ENCODE data around the gene NUMBL. TPM values are rescaled to one million over a fixed set of nuclear protein-coding genes. Genes with fewer than 3 reads are reported as not detected.

Gene NUMBL
- total RNA-seq, 2 experiments from 2014 or later: 6.2 to 9.2 TPM

- H3K4me3 Mint-ChIP-seq: no peak overlapping the region
- DNase-seq: no peak
- CTCF ChIA-PET: no interaction called here
These were observed 3.4 kb downstream of the NUMBL start for GRCh38 chr19:40686882-40687524.

GRCh38 chr19:40685563-40685962, 4.9 kb downstream of the NUMBL start:
- intact Hi-C loops (cut with micrococcal nuclease): no loop called here
- Mint-ChIP-seq H3K4me1 (ENCODE audit: low read depth) (no peaks in the 10 kb centered on the region), H3K27me3 (ENCODE audit: low read depth) (no peaks in the 10 kb centered on the region), H3K4me3 (no peak overlapping the region), H3K36me3 (ENCODE audit: low read depth) (peaks cover 13% of the 10 kb centered on the region), H3K9me3 (no peaks in the 10 kb centered on the region), H3K27ac (no peak overlapping the region)
- DNase-seq: no peak
- CTCF ChIA-PET: no interaction called here

More at GRCh38 chr19:40686882-40687524, 3.4 kb downstream of the NUMBL start:
- H3K27ac Mint-ChIP-seq: no peak overlapping the region
- peaks cover 7% of the 10 kb centered on the region for H3K4me1 Mint-ChIP-seq (ENCODE audit: low read depth)
- H3K36me3 Mint-ChIP-seq (ENCODE audit: low read depth): peaks cover 8% of the 10 kb centered on the region
- H3K27me3 Mint-ChIP-seq (ENCODE audit: low read depth): no peaks in the 10 kb centered on the region
- H3K9me3 Mint-ChIP-seq: no peaks in the 10 kb centered on the region
- intact Hi-C loops (cut with micrococcal nuclease): no loop called here

DNA sequence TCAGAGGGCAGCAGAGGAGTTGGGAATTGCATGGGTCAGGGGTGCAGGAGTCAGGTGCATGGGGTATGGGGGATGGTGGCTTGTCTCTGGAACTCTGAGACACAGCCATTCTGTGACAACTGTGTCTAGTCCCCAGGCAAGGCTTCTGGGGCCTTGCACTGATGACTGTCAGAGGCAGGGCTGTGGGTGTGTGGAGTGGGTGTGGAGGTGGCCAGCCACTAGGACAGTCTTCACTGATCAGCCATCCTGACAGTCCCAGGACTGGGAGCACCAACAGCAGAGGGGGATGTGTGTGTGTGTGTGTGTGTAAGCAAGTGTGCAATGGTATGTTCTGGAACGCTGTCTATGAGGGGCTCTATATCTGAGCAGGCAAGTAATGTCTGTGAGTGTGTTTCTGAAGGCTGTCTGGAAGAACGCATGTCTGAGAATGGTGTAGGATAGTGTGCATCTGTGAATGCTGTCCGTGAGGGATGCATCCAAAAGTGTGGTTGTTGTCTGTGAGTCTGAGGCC, 5.4 kb downstream of the NUMBL start:
- peaks cover 13% of the 10 kb centered on the region for H3K36me3 Mint-ChIP-seq (ENCODE audit: low read depth)

GRCh38 chr19:40684280-40684679, 6.2 kb downstream of the NUMBL start:
- CTCF ChIA-PET: no interaction called here

More for the DNA sequence above, 5.4 kb downstream of the NUMBL start:
- H3K27ac Mint-ChIP-seq: no peak overlapping the region
- no peaks in the 10 kb centered on the region for H3K9me3 Mint-ChIP-seq
- no peaks in the 10 kb centered on the region for H3K27me3 Mint-ChIP-seq (ENCODE audit: low read depth)
- CTCF ChIA-PET: no interaction called here
- no peaks in the 10 kb centered on the region for H3K4me1 Mint-ChIP-seq (ENCODE audit: low read depth)
- H3K4me3 Mint-ChIP-seq: no peak overlapping the region
- no peak for DNase-seq
- intact Hi-C loops (cut with micrococcal nuclease): no loop called here

DNA sequence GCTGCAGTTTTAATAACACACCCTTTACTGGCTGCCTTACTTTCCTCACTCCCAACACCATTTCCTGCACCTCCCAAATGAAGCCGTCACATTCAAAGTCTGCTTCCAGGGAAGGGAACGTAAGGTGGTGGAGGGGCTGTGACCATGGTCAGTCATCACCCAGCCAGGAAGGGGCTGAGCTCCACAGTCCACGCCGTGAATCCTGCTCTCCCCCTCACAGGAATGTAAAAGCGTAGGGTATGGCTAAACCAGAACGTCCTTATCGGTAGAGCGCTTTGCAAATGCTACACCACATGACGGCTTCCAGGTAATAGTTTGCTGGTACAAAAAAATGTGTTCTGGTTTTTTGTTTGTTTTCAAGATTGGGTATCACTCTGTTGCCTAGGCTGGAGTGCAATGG, 7.0 kb downstream of the NUMBL start:
- no peak overlapping the region for H3K4me3 Mint-ChIP-seq
- H3K27me3 Mint-ChIP-seq (ENCODE audit: low read depth): no peaks in the 10 kb centered on the region
- no peaks in the 10 kb centered on the region for H3K4me1 Mint-ChIP-seq (ENCODE audit: low read depth)
- CTCF ChIA-PET: interaction anchor here (0.6 kb wide), 1 partner anchor 49 kb away, joined by 4 read pairs; no protein-coding TSS in a partner anchor
- intact Hi-C loops (cut with micrococcal nuclease): no loop called here
- H3K27ac Mint-ChIP-seq: no peak overlapping the region
- no peak for DNase-seq
- H3K9me3 Mint-ChIP-seq: no peaks in the 10 kb centered on the region
- H3K36me3 Mint-ChIP-seq (ENCODE audit: low read depth): peaks cover 18% of the 10 kb centered on the region

More at GRCh38 chr19:40684280-40684679, 6.2 kb downstream of the NUMBL start:
- no peak overlapping the region for H3K4me3 Mint-ChIP-seq
- DNase-seq: no peak
- no peak overlapping the region for H3K27ac Mint-ChIP-seq
- H3K36me3 Mint-ChIP-seq (ENCODE audit: low read depth): peaks cover 16% of the 10 kb centered on the region
- H3K9me3 Mint-ChIP-seq: no peaks in the 10 kb centered on the region
- intact Hi-C loops (cut with micrococcal nuclease): no loop called here
- H3K4me1 Mint-ChIP-seq (ENCODE audit: low read depth): no peaks in the 10 kb centered on the region
- H3K27me3 Mint-ChIP-seq (ENCODE audit: low read depth): no peaks in the 10 kb centered on the region

DNA sequence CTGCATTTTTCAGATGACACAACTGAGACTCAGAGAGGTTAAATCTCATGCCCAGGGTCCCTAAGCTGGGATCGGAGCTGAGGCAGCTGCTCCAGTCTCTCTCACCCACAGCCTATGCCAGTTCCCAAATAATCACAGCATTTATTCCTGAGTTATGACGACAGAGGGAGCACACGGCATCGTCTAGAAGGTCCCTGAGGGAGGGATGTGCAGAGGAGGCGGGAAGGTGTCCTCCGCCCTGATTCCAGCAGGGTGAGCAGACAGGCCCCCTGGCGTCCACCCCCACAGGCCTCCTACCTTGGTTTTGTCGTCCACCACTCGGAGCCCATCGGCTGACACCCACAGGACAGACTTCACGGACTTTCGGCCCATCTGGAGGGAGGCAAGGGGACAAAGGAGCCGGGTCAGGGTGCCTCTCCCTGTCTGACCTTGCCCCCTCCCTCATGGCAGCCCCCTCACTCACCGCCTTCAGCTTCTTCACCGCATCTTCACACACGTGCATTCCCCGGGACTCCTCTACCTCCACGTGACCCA, 8.0 kb downstream of the NUMBL start:
- H3K4me1 Mint-ChIP-seq (ENCODE audit: low read depth): no peaks in the 10 kb centered on the region
- peaks cover 24% of the 10 kb centered on the region for H3K36me3 Mint-ChIP-seq (ENCODE audit: low read depth)
- CTCF ChIA-PET: no interaction called here
- no peak for DNase-seq
- H3K4me3 Mint-ChIP-seq: no peak overlapping the region
- intact Hi-C loops (cut with micrococcal nuclease): no loop called here
- H3K27me3 Mint-ChIP-seq (ENCODE audit: low read depth): no peaks in the 10 kb centered on the region
- H3K27ac Mint-ChIP-seq: no peak overlapping the region
- H3K9me3 Mint-ChIP-seq: no peaks in the 10 kb centered on the region

DNA sequence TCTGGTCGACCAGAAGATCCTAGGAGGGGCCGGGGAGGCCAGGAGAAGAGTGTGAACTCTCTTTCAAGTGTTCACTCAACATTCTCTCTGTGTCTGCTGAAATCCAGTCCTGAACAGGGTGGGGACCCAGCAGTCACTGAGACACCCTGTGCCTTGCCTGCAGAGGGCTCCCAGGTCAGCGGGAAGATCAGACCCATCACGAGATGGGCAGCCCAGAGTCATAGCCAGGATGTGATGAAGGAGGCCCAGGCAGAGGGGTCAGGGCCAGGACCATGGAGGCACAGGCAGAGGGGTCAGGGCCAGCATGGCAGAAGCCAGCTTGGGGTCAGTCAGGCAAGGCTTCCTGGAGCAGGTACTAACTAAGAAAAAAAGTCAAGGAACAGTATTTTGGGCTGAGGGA, 9.4 kb downstream of the NUMBL start:
- H3K27me3 Mint-ChIP-seq (ENCODE audit: low read depth): no peaks in the 10 kb centered on the region
- intact Hi-C loops (cut with micrococcal nuclease): no loop called here
- H3K36me3 Mint-ChIP-seq (ENCODE audit: low read depth): peaks cover 23% of the 10 kb centered on the region
- H3K27ac Mint-ChIP-seq: no peak overlapping the region
- CTCF ChIA-PET: interaction anchor here (1.2 kb wide), 1 partner anchor 65 kb away, joined by 4 read pairs; no protein-coding TSS in a partner anchor
- H3K4me1 Mint-ChIP-seq (ENCODE audit: low read depth): no peaks in the 10 kb centered on the region
- no peak for DNase-seq
- H3K9me3 Mint-ChIP-seq: no peaks in the 10 kb centered on the region
- H3K4me3 Mint-ChIP-seq: no peak overlapping the region

- peaks cover 17% of the 10 kb centered on the region for H3K36me3 Mint-ChIP-seq (ENCODE audit: low read depth)
- no peak for DNase-seq
- no peak overlapping the region for H3K4me3 Mint-ChIP-seq
- no peaks in the 10 kb centered on the region for H3K27me3 Mint-ChIP-seq (ENCODE audit: low read depth)
- intact Hi-C loops (cut with micrococcal nuclease): no loop called here
- H3K27ac Mint-ChIP-seq: no peak overlapping the region
- H3K4me1 Mint-ChIP-seq (ENCODE audit: low read depth): no peaks in the 10 kb centered on the region
- CTCF ChIA-PET: no interaction called here
- no peaks in the 10 kb centered on the region for H3K9me3 Mint-ChIP-seq
These were observed 13.3 kb downstream of the NUMBL start for GRCh38 chr19:40677156-40677555.

DNA sequence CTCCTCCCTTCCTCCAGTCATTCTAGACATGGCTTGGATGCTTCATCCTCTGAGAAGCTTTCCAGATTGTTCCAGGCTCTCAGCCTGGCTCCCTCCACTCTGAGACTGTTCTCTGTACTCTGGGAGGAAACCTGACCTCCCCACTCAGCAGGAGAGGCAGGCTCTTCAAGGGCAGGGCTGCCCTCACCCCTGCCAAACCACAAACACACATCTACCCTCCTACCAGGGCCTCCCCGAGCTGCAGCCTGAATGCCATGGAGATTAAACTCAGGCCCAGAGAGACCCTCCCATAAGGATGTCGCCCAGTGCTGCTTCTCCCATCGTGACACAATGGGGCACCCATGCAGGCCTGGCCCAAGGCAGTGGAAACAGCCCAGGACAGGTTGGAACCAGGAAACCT, 16.2 kb downstream of the NUMBL start:
- Mint-ChIP-seq H3K4me3 (no peak overlapping the region), H3K27me3 (ENCODE audit: low read depth) (no peaks in the 10 kb centered on the region), H3K4me1 (ENCODE audit: low read depth) (no peaks in the 10 kb centered on the region), H3K36me3 (ENCODE audit: low read depth) (peaks cover 17% of the 10 kb centered on the region), H3K27ac (no peak overlapping the region), H3K9me3 (peaks cover 4% of the 10 kb centered on the region)
- DNase-seq: no peak
- intact Hi-C loops (cut with micrococcal nuclease): no loop called here
- CTCF ChIA-PET: interaction anchor here (1.2 kb wide), 1 partner anchor 11 kb away, joined by 3 read pairs; no protein-coding TSS in a partner anchor

DNA sequence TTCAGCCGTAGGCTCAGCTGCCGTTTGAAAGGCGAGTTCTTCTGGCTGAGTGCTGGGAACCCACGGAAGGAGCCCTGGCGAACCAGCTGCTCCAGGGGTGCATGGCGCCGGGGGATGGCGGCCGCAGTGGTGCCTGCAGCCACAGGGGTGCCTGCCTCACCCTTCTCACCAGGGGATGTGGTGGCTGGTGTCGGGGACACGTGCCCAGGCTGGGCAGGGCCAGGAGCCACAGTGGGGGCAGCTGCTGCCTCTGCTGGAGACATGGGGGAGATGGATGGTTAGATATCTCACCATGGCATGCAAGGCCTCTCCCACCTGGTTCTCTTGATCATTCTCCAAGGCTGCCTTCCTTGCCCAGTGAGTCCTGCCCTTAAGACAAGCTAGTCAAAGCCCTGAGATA, 17.1 kb downstream of the NUMBL start:
- no peak overlapping the region for H3K4me3 Mint-ChIP-seq
- no peaks in the 10 kb centered on the region for H3K4me1 Mint-ChIP-seq (ENCODE audit: low read depth)
- CTCF ChIA-PET: interaction anchor here (1.2 kb wide), 1 partner anchor 10 kb away, joined by 3 read pairs; no protein-coding TSS in a partner anchor
- peaks cover 24% of the 10 kb centered on the region for H3K36me3 Mint-ChIP-seq (ENCODE audit: low read depth)
- no peak overlapping the region for H3K27ac Mint-ChIP-seq
- H3K9me3 Mint-ChIP-seq: peaks cover 4% of the 10 kb centered on the region
- H3K27me3 Mint-ChIP-seq (ENCODE audit: low read depth): no peaks in the 10 kb centered on the region
- intact Hi-C loops (cut with micrococcal nuclease): no loop called here
- DNase-seq: no peak

DNA sequence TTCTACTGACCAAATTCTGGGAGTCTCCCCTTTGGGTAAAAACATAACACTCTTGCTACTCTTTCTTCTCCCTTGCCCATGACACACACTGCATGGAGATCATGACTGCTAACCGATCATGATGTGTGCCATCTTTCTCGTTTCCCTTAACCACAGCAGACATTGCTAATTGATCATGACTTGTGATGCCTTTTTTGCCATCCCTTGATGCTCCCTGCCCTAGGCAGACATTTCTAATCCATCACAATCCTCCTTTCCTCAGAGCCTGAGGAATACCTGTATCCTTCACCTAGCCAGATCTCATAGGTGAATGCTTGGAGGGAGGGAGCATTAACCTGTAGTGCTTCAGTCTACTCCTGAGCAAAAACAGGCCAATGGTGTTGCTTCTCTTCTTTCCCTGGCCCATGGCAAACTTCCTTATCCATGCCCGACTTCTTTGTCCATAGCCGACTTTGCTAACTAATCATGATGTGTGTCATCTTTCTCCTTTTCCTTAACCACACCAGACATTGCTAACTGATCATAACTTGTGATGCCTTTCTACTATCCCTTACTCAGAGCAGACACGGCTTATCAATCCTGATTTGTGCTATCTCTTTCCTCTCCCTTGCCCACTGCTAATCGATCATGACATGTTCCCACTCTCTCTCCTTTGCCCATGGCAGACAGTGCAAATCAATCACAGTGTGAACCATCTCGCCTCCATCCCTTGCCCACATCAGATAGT, 17.7 kb downstream of the NUMBL start:
- no peaks in the 10 kb centered on the region for H3K27me3 Mint-ChIP-seq (ENCODE audit: low read depth)
- no peaks in the 10 kb centered on the region for H3K4me1 Mint-ChIP-seq (ENCODE audit: low read depth)
- CTCF ChIA-PET: no interaction called here
- no peak overlapping the region for H3K4me3 Mint-ChIP-seq
- intact Hi-C loops (cut with micrococcal nuclease): no loop called here
- H3K36me3 Mint-ChIP-seq (ENCODE audit: low read depth): peaks cover 22% of the 10 kb centered on the region
- peaks cover 4% of the 10 kb centered on the region for H3K9me3 Mint-ChIP-seq
- H3K27ac Mint-ChIP-seq: no peak overlapping the region
- no peak for DNase-seq

DNA sequence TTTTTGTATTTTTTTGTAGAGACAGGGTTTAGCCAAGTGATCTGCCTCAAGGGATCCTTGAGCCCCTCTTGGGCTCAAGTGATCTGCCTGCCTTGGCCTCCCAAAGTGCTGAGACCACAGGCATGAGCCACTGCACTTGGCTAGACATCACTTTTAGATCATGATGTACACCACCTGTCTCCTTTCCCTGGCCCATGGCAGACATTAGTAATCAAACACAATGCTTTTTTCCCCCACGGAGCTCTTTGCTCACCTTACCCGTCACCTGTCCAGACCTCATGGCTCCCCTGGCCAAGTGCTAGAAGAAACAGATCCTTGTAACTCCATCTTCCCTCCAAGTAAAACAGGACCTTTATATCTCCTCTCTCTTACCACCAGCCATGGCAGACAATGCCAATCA, 18.4 kb downstream of the NUMBL start:
- no peak for DNase-seq

More for the DNA sequence above, 18.4 kb downstream of the NUMBL start:
- H3K27me3 Mint-ChIP-seq (ENCODE audit: low read depth): no peaks in the 10 kb centered on the region
- H3K9me3 Mint-ChIP-seq: peaks cover 4% of the 10 kb centered on the region
- no peak overlapping the region for H3K27ac Mint-ChIP-seq
- H3K36me3 Mint-ChIP-seq (ENCODE audit: low read depth): peaks cover 23% of the 10 kb centered on the region
- CTCF ChIA-PET: interaction anchor here (0.5 kb wide), 1 partner anchor 457 kb away, joined by 3 read pairs; no protein-coding TSS in a partner anchor
- H3K4me3 Mint-ChIP-seq: no peak overlapping the region
- intact Hi-C loops (cut with micrococcal nuclease): no loop called here
- H3K4me1 Mint-ChIP-seq (ENCODE audit: low read depth): no peaks in the 10 kb centered on the region

Measured in activated naive CD4-positive, alpha-beta T cell treated with anti-CD3 and anti-CD28 coated beads for 36 hours (primary cell).